ENCODE results near the gene ANOS1.

Gene ANOS1

GRCh38 chrX:8692871-8693270 lies 39.1 kb downstream of the ANOS1 start:
- H3K4me3 ChIP-seq (ENCODE audit: low read depth, low read length): no peak overlapping the region
- DNase-seq (ENCODE audit: low read depth): no peak
- TF ChIP-seq MYC (IDR thresholded peaks at IDR 0.05; ENCODE audit: low read depth, low read length) (no peak), CTCF (IDR thresholded peaks at IDR 0.05; ENCODE audit: low read depth, low read length) (no peak), POLR2A (IDR thresholded peaks at IDR 0.05; ENCODE audit: extremely low read depth, insufficient read length) (no peak), MAX (IDR thresholded peaks at IDR 0.05; ENCODE audit: low read depth, low read length) (no peak)

- H3K4me3 ChIP-seq (ENCODE audit: low read depth, low read length): no peak overlapping the region
- no peak for DNase-seq (ENCODE audit: low read depth)
- no peak for TF ChIP-seq POLR2A (IDR thresholded peaks at IDR 0.05; ENCODE audit: extremely low read depth, insufficient read length)
- no peak for TF ChIP-seq CTCF (IDR thresholded peaks at IDR 0.05; ENCODE audit: low read depth, low read length)
- TF ChIP-seq MYC (IDR thresholded peaks at IDR 0.05; ENCODE audit: low read depth, low read length): no peak
- no peak for TF ChIP-seq MAX (IDR thresholded peaks at IDR 0.05; ENCODE audit: low read depth, low read length)
Observed at GRCh38 chrX:8689473-8689872, 42.5 kb downstream of the ANOS1 start.

- no peak overlapping the region for H3K4me3 ChIP-seq (ENCODE audit: low read depth, low read length)
- DNase-seq (ENCODE audit: low read depth): no peak
- no peak for TF ChIP-seq POLR2A (IDR thresholded peaks at IDR 0.05; ENCODE audit: extremely low read depth, insufficient read length)
Observed at GRCh38 chrX:8688776-8689175, 43.2 kb downstream of the ANOS1 start.

- peak; percentile 15 for DNase-seq (ENCODE audit: low read depth)
- no peak overlapping the region for H3K4me3 ChIP-seq (ENCODE audit: low read depth, low read length)
- TF ChIP-seq CTCF (IDR thresholded peaks at IDR 0.05; ENCODE audit: low read depth, low read length): no peak
- TF ChIP-seq POLR2A (IDR thresholded peaks at IDR 0.05; ENCODE audit: extremely low read depth, insufficient read length): no peak
- no peak for TF ChIP-seq MYC (IDR thresholded peaks at IDR 0.05; ENCODE audit: low read depth, low read length)
- no peak for TF ChIP-seq MAX (IDR thresholded peaks at IDR 0.05; ENCODE audit: low read depth, low read length)
Observed at GRCh38 chrX:8684201-8684965, 47.6 kb downstream of the ANOS1 start.

- TF ChIP-seq MAX (IDR thresholded peaks at IDR 0.05; ENCODE audit: low read depth, low read length) (no peak), CTCF (IDR thresholded peaks at IDR 0.05; ENCODE audit: low read depth, low read length) (no peak), MYC (IDR thresholded peaks at IDR 0.05; ENCODE audit: low read depth, low read length) (no peak), POLR2A (IDR thresholded peaks at IDR 0.05; ENCODE audit: extremely low read depth, insufficient read length) (no peak)
- H3K4me3 ChIP-seq (ENCODE audit: low read depth, low read length): no peak overlapping the region
- no peak for DNase-seq (ENCODE audit: low read depth)
Observed at GRCh38 chrX:8683687-8684086, 48.2 kb downstream of the ANOS1 start.

- DNase-seq (ENCODE audit: low read depth): peak; percentile 20
- TF ChIP-seq MAX (IDR thresholded peaks at IDR 0.05; ENCODE audit: low read depth, low read length) (no peak), MYC (IDR thresholded peaks at IDR 0.05; ENCODE audit: low read depth, low read length) (no peak)
- no peak overlapping the region for H3K4me3 ChIP-seq (ENCODE audit: low read depth, low read length)
Observed at GRCh38 chrX:8679550-8679949, 52.4 kb downstream of the ANOS1 start.

All from NB4 (cell line).